Ovary (tissue), 10 donors: Measurements from ENCODE around the gene ATG2A. TPM values are rescaled to one million over a fixed set of nuclear protein-coding genes. Genes with fewer than 3 reads are reported as not detected.

Source experiments
- DNase-seq, 5 donors: peaks; one replicate each; pipeline ENCODE4 v3.0.0-alpha.2; 2019 to 2020
- H3K27ac ChIP-seq, 2 donors: fragments of 200-600 bp; one replicate each; pipeline versions ENCODE4 v1.5.1 to v1.8.0; 2019 to 2022
- H3K27me3 ChIP-seq: fragments of 200-600 bp; one replicate; pipeline ENCODE4 v1.8.0; 2022
- H3K36me3 ChIP-seq: fragments of 200-600 bp; sonication (generic); one replicate; pipeline ENCODE4 v1.5.1; 2019
- H3K4me1 ChIP-seq: one replicate; pipeline ENCODE4 v1.8.1; 2013; ENCODE audit warnings: mild to moderate bottlenecking, moderate library complexity; ENCODE audit not compliant: insufficient read depth
- H3K4me3 ChIP-seq: fragments of 200-600 bp; sonication (generic); one replicate; pipeline ENCODE4 v1.5.1; 2017
- H3K9me3 ChIP-seq, 2 donors: fragments of 200-600 bp in 1 of 2; sonication (generic) in 1 of 2; one replicate each; pipeline versions ENCODE4 v1.5.1 to v1.8.1; 2013 to 2019; ENCODE audit warnings: mild to moderate bottlenecking in 1 of 2, moderate library complexity in 1 of 2
- CTCF ChIP-seq, 3 donors: fragments of 450-650 bp in 2 of 3; fragments of 200-600 bp in 1 of 3; IDR thresholded peaks; one replicate each; pipeline versions ENCODE4 v1.5.1 to v1.8.0; 2016 to 2022; ENCODE audit warnings: antibody characterized with exemption in 3 of 3, mild to moderate bottlenecking in 1 of 3
- EP300 ChIP-seq: sonication (generic); formaldehyde crosslinking; IDR thresholded peaks from one replicate; pipeline ENCODE4 v1.6.1; 2017; ENCODE audit warnings: antibody characterized with exemption
- POLR2A ChIP-seq: fragments of 450-650 bp; IDR thresholded peaks from one replicate; pipeline ENCODE4 v1.6.1; 2017; ENCODE audit warnings: antibody characterized with exemption, mild to moderate bottlenecking, moderate library complexity
- WGBS, 3 donors: extraction: QIAGEN DNeasy Blood & Tissue Kit in 1 of 3; methylation state at CpG; one replicate each; pipeline versions ENCODE4 v1.1.5 to v1.1.7; 2013 to 2017; 5-methylcytosine and 5-hydroxymethylcytosine counted together
- intact Hi-C, 4 donors: fragments of 100-400 bp; cut with DNase I; formaldehyde crosslinking; loops; one replicate each; pipeline versions ENCODE4 v1.11.0 to v1.15.1; 2022 to 2023
- long read RNA-seq, 3 donors: library from polyadenylated mRNA in 2 of 3; unstranded in 2 of 3; transcript quantifications; one replicate each; pipeline ENCODE4 v2.0.0 and lab custom pipeline, GENCODE V29; 2021 to 2026
- polyA plus RNA-seq, 2 donors: library from polyadenylated mRNA; stranded (reverse); fragments of 200-250 nt in 1 of 2; fragments of 350-450 nt in 1 of 2; fragmentation: Illumina TruSeq in 1 of 2; extraction: RNeasy Lipid Tissue Mini Kit (QIAGEN cat#74804) in 1 of 2; gene quantifications; one replicate each; pipeline ENCODE4 v1.2.3, GENCODE V29; 2013 to 2014
- total RNA-seq, 7 donors: library from RNA; depleted of rRNA in 2 of 7; stranded (reverse); fragments of >200 nt in 2 of 7; fragmentation: NEBNext Ultra II Directional in 3 of 7; extraction: Animal tissue kit (Norgen Biotek cat#: 25700) in 3 of 7; gene quantifications; one replicate each; pipeline versions ENCODE4 v1.1.0 to v1.2.4, GENCODE V29; 2016 to 2023
- donor health status: DM: no; HTN: no; CAD: no; lungs with moderate emphysema.
- donor health status: DM: no; HTN: no; CAD: no.
- donor health status: Bipolar disorder and iron deficiency.
- donor health status: DM: yes; HTN: yes; CAD: no.
- donor health status: DM: no; HTN: no; CAD: no.
- donor health status: DM: yes; HTN: yes; CAD: no.

ATG2A gene
- total RNA-seq: 10 to 100 TPM; 22.2 to 40.1 (median 30.4) TPM
- 10 to 100 TPM in 1 of 2 donors, 1 to 10 TPM in 1; 2.2 to 23.4 TPM for polyA plus RNA-seq
- long read RNA-seq, donor 1, partial matches to known transcripts: 25 of 37 reads
- long read RNA-seq, donor 1, other reads (novel, unspliced or antisense): 12 of 37 reads
- long read RNA-seq, donor 2: 0 reads
- long read RNA-seq, donor 3, partial matches to known transcripts: 15 of 30 reads
- long read RNA-seq, donor 3, other reads (novel, unspliced or antisense): 15 of 30 reads

DNA sequence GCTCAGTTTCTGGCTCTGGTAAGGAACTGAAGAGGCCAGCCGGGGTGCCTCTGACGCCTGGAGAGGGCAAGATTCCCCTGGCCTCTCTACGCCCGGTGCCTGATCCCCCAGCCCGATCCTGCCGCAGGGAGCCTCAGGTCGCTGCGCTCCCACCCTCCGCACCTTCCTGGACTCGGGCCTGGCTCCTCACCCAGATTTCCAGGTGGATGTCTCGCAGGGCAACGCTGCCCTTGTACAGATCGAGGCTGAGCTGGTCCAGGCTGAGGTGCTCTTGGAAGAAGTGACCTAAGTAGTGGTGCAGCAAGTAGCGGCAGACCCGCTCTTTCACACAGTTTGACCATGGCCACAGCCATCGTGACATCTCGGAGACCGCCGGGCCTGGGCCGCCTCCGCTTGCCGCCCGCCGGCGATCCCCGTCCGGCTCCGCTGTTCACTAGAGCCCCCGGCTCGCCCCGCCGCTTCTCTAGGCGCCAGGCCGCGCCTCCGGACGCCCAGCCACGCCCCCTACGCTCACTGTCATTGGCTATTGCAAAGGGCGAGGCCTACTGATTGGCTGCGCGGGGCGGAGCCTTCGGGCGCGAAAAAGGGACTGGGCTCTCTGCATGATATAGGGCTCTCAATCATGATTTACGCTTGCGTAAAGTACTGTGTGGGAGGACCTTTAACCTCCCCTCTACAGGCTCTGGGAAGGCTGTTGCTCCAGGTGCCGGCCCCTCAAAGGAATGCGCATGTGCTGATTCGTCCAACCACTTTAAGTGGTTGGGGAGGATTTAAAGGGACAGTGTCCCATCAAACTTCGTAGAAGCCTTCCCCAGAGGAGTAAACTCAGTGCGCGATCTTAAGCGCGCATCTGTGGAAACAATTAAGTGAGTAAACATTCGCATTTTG lies at the start of gene ATG2A:
Gene ATG2A (minus strand): TSS at position 435 of the 888 bp plus-strand sequence. CDS start 74 bp downstream, at position 361.
- Histone ChIP-seq H3K27ac (peak within 1 kb of the TSS; percentile 58 to 64), H3K4me3 (peak within 1 kb of the TSS; percentile 99), H3K4me1 (peaks cover 6% of the 10 kb centered on the region), H3K9me3 (no peaks in the 10 kb centered on the region), H3K36me3 (no peaks in the 10 kb centered on the region), H3K27me3 (no peaks in the 10 kb centered on the region)
- peak; percentile 99 for DNase-seq
- intact Hi-C loops: loop anchor here in 1 of 4 donors (10.0 kb wide), 1 partner anchor 198 kb away; the partner anchor contains the start of genes TM7SF2 and ZNHIT2
- WGBS, 3 donors: 0 to 1% (median 1%) methylated on average over 53 to 57 of the region's 57 CpGs
- TF ChIP-seq EP300 (no peak), POLR2A (peak; percentile 80), CTCF (IDR thresholded peaks at IDR 0.05) (no peak)

DNA sequence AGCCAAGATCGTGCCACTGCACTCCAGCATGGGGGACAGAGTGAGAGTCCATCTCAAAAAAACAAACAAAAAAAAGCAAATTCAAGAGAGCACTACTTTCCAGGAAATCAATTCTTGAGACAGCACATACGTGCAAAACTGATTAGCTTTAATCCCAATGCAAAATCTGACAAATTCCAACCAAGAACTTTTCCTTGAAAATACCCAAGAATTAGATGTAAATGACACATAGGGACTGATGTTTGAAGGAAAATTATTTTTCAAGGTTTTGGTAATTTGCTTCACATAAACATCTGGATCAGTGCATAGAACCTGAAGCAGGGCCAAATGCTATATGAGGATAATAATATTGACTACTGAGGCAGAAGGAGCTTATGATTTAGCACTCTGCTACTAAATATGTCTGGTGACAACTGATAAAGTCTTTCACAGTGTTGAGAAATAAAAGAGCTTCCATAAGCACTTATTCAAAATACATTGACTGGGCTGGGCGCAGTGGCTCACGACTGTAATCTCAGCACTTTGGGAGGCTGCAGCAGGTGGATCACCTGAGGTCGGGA lies 46.1 kb upstream of the ATG2A start:
- TF ChIP-seq CTCF (IDR thresholded peaks at IDR 0.05): no peak
- no peak for TF ChIP-seq EP300
- no peak for TF ChIP-seq POLR2A
- H3K27ac ChIP-seq: no peak overlapping the region
- no peak overlapping the region for H3K4me3 ChIP-seq
- no peaks in the 10 kb centered on the region for H3K36me3 ChIP-seq
- H3K9me3 ChIP-seq: no peaks in the 10 kb centered on the region
- H3K27me3 ChIP-seq: no peaks in the 10 kb centered on the region
- no peaks in the 10 kb centered on the region for H3K4me1 ChIP-seq
- DNase-seq: no peak
- intact Hi-C loops: no loop called here
- 73 to 76% (median 75%) methylated on average over 5 of the region's 5 CpGs for WGBS, 3 donors

DNA sequence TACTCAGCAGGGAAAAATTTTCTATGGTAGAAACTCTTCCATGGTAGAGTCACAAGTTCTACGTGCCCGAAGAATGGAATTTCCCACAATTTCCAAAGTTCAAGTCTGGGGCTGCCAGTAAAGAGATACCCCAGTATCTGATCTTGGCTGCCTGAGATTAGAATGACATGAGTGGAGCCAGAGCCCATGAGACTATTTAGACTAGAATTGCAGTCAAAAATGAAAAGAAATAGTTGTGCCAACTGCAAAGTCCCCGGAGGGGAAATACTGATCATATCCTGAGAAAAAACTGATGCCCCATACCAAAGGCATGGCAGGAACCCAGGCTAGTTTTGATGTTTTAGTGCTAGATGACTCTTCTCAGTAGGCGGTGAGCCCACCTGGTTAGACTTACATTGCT lies 43.7 kb upstream of the ATG2A start:
- no peaks in the 10 kb centered on the region for H3K4me1 ChIP-seq
- intact Hi-C loops: no loop called here
- no peaks in the 10 kb centered on the region for H3K36me3 ChIP-seq
- H3K27me3 ChIP-seq: no peaks in the 10 kb centered on the region
- H3K9me3 ChIP-seq: no peaks in the 10 kb centered on the region
- DNase-seq: no peak
- TF ChIP-seq CTCF (IDR thresholded peaks at IDR 0.05): no peak
- TF ChIP-seq POLR2A: no peak
- TF ChIP-seq EP300: no peak
- H3K27ac ChIP-seq: no peak overlapping the region
- 44 to 53% (median 45%) methylated on average over 4 of the region's 4 CpGs for WGBS, 3 donors
- no peak overlapping the region for H3K4me3 ChIP-seq

DNA sequence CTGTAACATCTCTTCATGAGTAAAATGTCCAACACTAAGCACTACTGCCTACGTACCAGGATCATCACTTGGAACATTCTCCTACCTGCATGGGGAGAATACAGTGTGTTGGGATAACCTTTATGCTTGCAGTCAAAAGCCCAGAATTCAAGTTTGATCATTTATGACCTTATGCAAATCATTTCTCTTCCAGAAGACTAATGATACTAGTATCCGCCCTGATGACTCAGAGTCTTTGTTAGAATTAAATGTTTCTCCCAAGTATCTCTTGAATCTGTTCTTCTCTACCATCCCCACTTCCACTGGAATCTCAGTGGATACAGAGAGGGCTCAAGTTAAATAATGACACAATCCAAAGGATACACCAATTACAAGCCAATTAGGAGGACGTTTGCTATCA lies 42.5 kb upstream of the ATG2A start:
- Histone ChIP-seq H3K27ac (no peak overlapping the region), H3K36me3 (no peaks in the 10 kb centered on the region), H3K9me3 (no peaks in the 10 kb centered on the region), H3K4me1 (no peaks in the 10 kb centered on the region), H3K4me3 (no peak overlapping the region), H3K27me3 (no peaks in the 10 kb centered on the region)
- intact Hi-C loops: no loop called here
- DNase-seq: no peak
- 59 to 67% (median 65%) methylated on average over 3 of the region's 3 CpGs for WGBS, 3 donors
- TF ChIP-seq EP300 (no peak), POLR2A (no peak), CTCF (IDR thresholded peaks at IDR 0.05) (no peak)
